Left ventricle myocardium inferior (tissue), 1 donor: ENCODE data around the gene CUX1. TPM values are rescaled to one million over a fixed set of nuclear protein-coding genes. Genes with fewer than 3 reads are reported as not detected.

Experiments
- DNase-seq: peaks from one replicate; pipeline ENCODE4 v3.0.0-alpha.2; 2020
- H3K27ac ChIP-seq: fragments of 200-600 bp; replicated peaks from 2 replicates; pipeline ENCODE4 v1.8.0; 2021
- H3K27me3 ChIP-seq: fragments of 200-600 bp; 2 replicates; pipeline ENCODE4 v1.8.0; 2021; ENCODE audit warnings: low read depth
- H3K36me3 ChIP-seq: fragments of 200-600 bp; 2 replicates; pipeline ENCODE4 v1.8.0; 2021
- H3K4me1 ChIP-seq: fragments of 200-600 bp; 2 replicates; pipeline ENCODE4 v1.8.0; 2021
- H3K4me3 ChIP-seq: fragments of 200-600 bp; 2 replicates; pipeline ENCODE4 v1.8.0; 2021; ENCODE audit warnings: mild to moderate bottlenecking, moderate library complexity
- H3K9me3 ChIP-seq: fragments of 200-600 bp; replicated peaks from 2 replicates; pipeline ENCODE4 v1.8.0; 2021
- intact Hi-C: fragments of 100-400 bp; cut with micrococcal nuclease; formaldehyde crosslinking; loops from one replicate; pipeline ENCODE4 v1.11.0; 2022
- total RNA-seq: library from RNA; stranded (reverse); fragmentation: NEBNext Ultra II Directional; extraction: Animal tissue kit (Norgen Biotek cat#: 25700); gene quantifications from one replicate; pipeline ENCODE4 v1.2.1, GENCODE V29; 2021
- TF ChIP-seq, protein P1 (sequence below): fragments of 200-600 bp; IDR thresholded peaks from 2 replicates; pipeline ENCODE4 v1.8.0; 2021; ENCODE audit warnings: antibody characterized with exemption, mild to moderate bottlenecking, borderline replicate concordance
- donor health status: DM: no; HTN: yes; CAD: no; lungs with severe emphysema.

CUX1 gene
- total RNA-seq, 1 donor from 2014 or later: 125 TPM

DNA sequence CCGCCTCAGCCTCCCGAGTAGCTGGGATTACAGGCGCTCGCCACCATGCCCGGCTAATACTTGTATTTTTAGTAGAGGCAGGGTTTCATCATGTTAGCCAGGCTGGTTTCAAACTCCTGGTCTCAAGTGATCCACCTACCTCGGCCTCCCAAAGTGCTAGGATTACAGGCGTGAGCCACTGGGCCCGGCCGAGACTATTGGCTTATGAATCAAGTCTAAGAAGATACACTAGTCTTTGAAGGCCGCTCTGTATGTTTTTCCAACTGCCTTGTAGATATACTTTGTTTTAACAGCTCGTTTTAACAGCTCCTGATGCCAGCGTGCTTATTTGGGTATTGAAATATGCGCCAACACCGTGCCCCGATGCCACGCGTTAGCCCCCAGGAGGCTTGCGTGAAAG lies 332.8 kb downstream of the CUX1 start:
- DNase-seq: no peak
- peak overlapping the region; percentile 4 for H3K27ac ChIP-seq
- H3K36me3 ChIP-seq: no peaks in the 10 kb centered on the region
- intact Hi-C loops: no loop called here
- TF ChIP-seq, protein P1, sequence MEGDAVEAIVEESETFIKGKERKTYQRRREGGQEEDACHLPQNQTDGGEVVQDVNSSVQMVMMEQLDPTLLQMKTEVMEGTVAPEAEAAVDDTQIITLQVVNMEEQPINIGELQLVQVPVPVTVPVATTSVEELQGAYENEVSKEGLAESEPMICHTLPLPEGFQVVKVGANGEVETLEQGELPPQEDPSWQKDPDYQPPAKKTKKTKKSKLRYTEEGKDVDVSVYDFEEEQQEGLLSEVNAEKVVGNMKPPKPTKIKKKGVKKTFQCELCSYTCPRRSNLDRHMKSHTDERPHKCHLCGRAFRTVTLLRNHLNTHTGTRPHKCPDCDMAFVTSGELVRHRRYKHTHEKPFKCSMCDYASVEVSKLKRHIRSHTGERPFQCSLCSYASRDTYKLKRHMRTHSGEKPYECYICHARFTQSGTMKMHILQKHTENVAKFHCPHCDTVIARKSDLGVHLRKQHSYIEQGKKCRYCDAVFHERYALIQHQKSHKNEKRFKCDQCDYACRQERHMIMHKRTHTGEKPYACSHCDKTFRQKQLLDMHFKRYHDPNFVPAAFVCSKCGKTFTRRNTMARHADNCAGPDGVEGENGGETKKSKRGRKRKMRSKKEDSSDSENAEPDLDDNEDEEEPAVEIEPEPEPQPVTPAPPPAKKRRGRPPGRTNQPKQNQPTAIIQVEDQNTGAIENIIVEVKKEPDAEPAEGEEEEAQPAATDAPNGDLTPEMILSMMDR: no peak
- H3K4me3 ChIP-seq: no peak overlapping the region
- H3K9me3 ChIP-seq: no peaks in the 10 kb centered on the region
- H3K27me3 ChIP-seq: no peaks in the 10 kb centered on the region
- peaks cover 43% of the 10 kb centered on the region for H3K4me1 ChIP-seq

DNA sequence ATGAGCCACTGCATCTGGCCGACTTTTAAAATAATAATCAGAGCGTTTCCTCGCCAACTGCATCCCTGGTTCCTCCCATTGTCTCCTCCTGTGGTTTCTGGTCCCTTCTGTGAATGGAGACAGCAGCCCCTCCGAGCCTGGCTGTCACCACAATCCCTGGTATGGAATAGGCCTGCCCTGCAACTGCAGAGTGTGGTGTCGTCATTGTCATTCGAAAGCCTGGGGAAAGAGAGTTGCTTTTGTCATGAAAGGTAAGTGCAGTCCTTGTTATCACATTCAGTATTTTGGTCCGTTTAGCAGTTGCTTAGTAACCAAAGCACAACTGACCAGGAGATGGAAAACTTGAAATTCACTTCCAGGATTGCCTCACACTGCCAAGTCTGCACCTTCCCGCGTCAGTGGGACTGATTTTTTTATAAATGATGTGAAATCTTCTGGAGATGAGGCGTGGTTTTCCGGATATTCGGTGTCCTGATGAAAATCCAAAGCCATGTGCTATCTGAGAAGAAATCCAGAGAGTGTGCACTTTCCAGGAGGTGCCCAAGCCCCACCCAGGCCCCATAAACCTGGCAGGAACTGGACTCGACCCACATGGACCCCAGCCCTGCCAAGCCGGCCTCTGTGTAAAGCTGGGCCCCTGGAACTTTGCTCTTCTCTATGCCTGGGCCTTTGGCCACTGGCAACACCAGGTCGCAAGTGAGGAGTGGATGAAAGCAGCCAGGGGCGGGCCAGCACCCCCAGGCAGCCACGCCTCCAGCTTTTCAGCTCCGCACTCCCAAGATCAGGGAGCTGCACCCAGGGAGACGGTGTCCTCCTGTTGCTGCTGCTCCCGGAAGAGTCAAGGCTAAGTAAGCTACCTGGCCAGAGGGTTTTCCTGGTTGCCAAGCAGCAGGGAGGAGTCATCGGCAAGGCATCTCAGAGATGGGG lies 335.5 kb downstream of the CUX1 start:
- DNase-seq: no peak
- intact Hi-C loops: no loop called here
- TF ChIP-seq, protein P1: no peak
- Histone ChIP-seq H3K27me3 (no peaks in the 10 kb centered on the region), H3K9me3 (no peaks in the 10 kb centered on the region), H3K4me1 (peaks cover 34% of the 10 kb centered on the region), H3K27ac (peak overlapping the region; percentile 86), H3K4me3 (no peak overlapping the region), H3K36me3 (peaks cover 5% of the 10 kb centered on the region)

DNA sequence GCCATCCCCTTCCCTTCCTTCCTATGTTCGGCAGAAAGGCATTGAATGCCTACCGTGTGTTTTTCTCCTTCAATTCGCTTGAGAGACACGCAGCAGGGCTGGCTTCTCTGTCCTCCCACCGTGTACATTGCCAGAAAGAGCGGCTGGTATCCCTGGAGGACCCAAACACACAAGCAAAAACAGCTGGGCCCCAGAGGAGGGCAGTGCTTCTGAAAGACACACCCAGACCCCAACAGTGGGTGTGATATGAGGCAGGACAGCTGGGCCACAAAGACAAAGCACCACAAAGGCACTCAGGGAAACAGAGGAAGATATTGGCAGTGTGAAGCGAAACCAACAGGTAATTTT lies 336.1 kb downstream of the CUX1 start:
- Histone ChIP-seq H3K36me3 (peaks cover 12% of the 10 kb centered on the region), H3K27ac (peak overlapping the region; percentile 86), H3K4me3 (no peak overlapping the region), H3K4me1 (peaks cover 34% of the 10 kb centered on the region), H3K9me3 (no peaks in the 10 kb centered on the region), H3K27me3 (no peaks in the 10 kb centered on the region)
- intact Hi-C loops: no loop called here
- TF ChIP-seq, protein P1: no peak
- no peak for DNase-seq

DNA sequence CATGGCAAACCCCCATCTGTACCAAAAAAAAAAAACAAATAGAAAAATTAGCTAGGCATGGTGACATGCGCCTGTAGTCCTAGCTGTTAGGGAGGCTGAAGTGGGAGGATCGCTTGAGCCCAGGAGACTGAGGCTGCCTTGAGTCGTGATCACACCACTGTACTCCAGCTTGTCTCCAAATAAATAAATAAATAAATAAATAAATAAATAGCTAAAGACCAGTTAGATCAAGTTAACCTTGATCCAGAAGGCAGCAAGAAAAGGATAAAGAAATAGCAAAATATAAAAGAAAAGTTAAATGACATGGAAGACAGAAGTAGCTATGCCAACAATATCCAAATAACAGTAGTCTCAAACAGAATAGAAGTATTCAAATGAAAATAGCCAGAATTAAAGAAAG lies 337.0 kb downstream of the CUX1 start:
- intact Hi-C loops: no loop called here
- Histone ChIP-seq H3K9me3 (no peaks in the 10 kb centered on the region), H3K4me1 (peaks cover 34% of the 10 kb centered on the region), H3K27me3 (no peaks in the 10 kb centered on the region), H3K27ac (no peak overlapping the region), H3K4me3 (no peak overlapping the region), H3K36me3 (peaks cover 19% of the 10 kb centered on the region)
- no peak for DNase-seq
- TF ChIP-seq, protein P1: no peak

DNA sequence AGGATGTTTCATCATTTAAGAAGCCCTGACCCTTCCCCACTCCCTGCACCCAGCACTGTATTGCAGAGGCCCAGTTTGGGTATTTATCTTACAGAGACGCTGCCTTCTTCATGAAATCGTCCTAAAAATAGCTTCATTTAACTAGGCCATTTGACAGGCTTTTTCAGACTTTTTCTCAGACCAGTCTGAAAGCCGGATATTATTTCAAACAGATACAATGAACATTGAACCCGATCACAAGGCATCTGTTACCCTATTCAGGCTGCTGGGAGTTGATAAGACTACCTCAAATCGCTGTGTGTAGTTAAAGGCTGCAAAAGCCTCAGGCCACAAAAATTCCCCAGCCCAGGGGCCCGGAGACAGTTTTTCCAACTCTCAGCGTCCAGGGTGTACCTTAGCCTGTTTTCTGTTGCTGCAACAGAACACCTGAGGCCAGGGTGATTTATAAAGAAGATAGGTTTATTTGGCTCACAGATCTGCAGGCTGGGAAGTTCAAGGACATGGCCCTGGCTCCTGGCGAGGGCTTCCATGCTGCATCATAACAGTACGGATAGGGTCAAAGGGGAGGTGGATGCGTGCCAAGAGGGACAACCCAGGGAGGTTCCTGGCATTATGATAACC lies 338.5 kb downstream of the CUX1 start:
- intact Hi-C loops: no loop called here
- TF ChIP-seq, protein P1: no peak

More for the DNA sequence above, 338.5 kb downstream of the CUX1 start:
- Histone ChIP-seq H3K27me3 (no peaks in the 10 kb centered on the region), H3K4me3 (no peak overlapping the region), H3K27ac (no peak overlapping the region), H3K4me1 (peaks cover 34% of the 10 kb centered on the region), H3K9me3 (no peaks in the 10 kb centered on the region), H3K36me3 (peaks cover 31% of the 10 kb centered on the region)
- DNase-seq: no peak
